Osteoblast (primary cell): Measurements from ENCODE around the gene CUX1. TPM values are rescaled to one million over a fixed set of nuclear protein-coding genes. Genes with fewer than 3 reads are reported as not detected.
"Not testable (repeated sequence)": the region's sequence is repeated elsewhere in the genome, so short reads cannot be mapped to it uniquely, and the experiment has no call there.

ENCODE experiments used
- DNase-seq: peaks from one replicate; pipeline ENCODE4 v3.0.0; 2011; ENCODE audit warnings: low spot score, mixed read lengths; ENCODE audit not compliant: insufficient read length; ENCODE audit errors: missing footprints
- H2AFZ ChIP-seq: 2 replicates; pipeline ENCODE4 v1.6.0; 2011; ENCODE audit warnings: mild to moderate bottlenecking, low read length
- H3K27ac ChIP-seq: 2 replicates; pipeline ENCODE4 v1.5.1; 2011; ENCODE audit warnings: mild to moderate bottlenecking, low read depth, low read length, moderate library complexity
- H3K27me3 ChIP-seq: 2 replicates; pipeline ENCODE4 v1.6.0; 2012; ENCODE audit warnings: mild to moderate bottlenecking, control low read depth, inconsistent platforms, low read length, moderate library complexity; ENCODE audit not compliant: insufficient read depth
- H3K36me3 ChIP-seq: 2 replicates; pipeline ENCODE4 v1.5.1; 2011; ENCODE audit warnings: mild to moderate bottlenecking, low read length, control low read depth, moderate library complexity; ENCODE audit not compliant: insufficient read depth
- H3K4me1 ChIP-seq: 2 replicates; pipeline ENCODE4 v1.5.1; 2011; ENCODE audit warnings: mild to moderate bottlenecking, low read length, control low read depth, moderate library complexity; ENCODE audit not compliant: insufficient read depth
- H3K4me2 ChIP-seq: 2 replicates; pipeline ENCODE4 v1.6.0; 2011; ENCODE audit warnings: mild to moderate bottlenecking, low read length; ENCODE audit not compliant: insufficient read depth
- H3K4me3 ChIP-seq: fragments of 200-600 bp; sonication (generic); 3 replicates; pipeline ENCODE4 v1.5.1; 2012; ENCODE audit warnings: mild to moderate bottlenecking, low read length, inconsistent platforms; ENCODE audit not compliant: insufficient read depth
- H3K79me2 ChIP-seq: 2 replicates; pipeline ENCODE4 v1.6.0; 2012; ENCODE audit warnings: mild to moderate bottlenecking, low read length, control low read depth, inconsistent platforms; ENCODE audit not compliant: insufficient read depth
- H3K9me3 ChIP-seq: 2 replicates; pipeline ENCODE4 v1.5.1; 2011; ENCODE audit warnings: low read depth, low read length, control low read depth
- H4K20me1 ChIP-seq: 2 replicates; pipeline ENCODE4 v1.6.0; 2012; ENCODE audit warnings: mild to moderate bottlenecking, low read length, control low read depth; ENCODE audit not compliant: insufficient read depth
- CTCF ChIP-seq: IDR thresholded peaks from 2 replicates; pipeline ENCODE4 v1.5.1; 2011; ENCODE audit warnings: mild to moderate bottlenecking, low read depth, low read length, moderate library complexity; ENCODE audit errors: extremely low read depth
- total RNA-seq: library from RNA; depleted of rRNA; stranded (reverse); fragments of >200 nt; gene quantifications from 2 replicates; pipeline ENCODE4 v1.2.3, GENCODE V29; 2012

The CUX1 gene
- total RNA-seq, 1 donor = 41.6 TPM

- H3K27me3 ChIP-seq = no peaks in the 10 kb centered on the region
- peaks cover 73% of the 10 kb centered on the region for H4K20me1 ChIP-seq
- peaks cover 94% of the 10 kb centered on the region for H3K79me2 ChIP-seq
Observed at GRCh38 chr7:101828301-101829020, 11.0 kb downstream of the CUX1 start.

GRCh38 chr7:101829374-101829773, 11.9 kb downstream of the CUX1 start:
- H3K9me3 ChIP-seq = no peaks in the 10 kb centered on the region
- no peak overlapping the region for H3K27ac ChIP-seq
- no peak overlapping the region for H3K4me3 ChIP-seq
- no peaks in the 10 kb centered on the region for H3K4me1 ChIP-seq
- no peak for TF ChIP-seq CTCF
- no peaks in the 10 kb centered on the region for H3K27me3 ChIP-seq
- peaks cover 90% of the 10 kb centered on the region for H3K79me2 ChIP-seq
- H4K20me1 ChIP-seq = peaks cover 73% of the 10 kb centered on the region
- no peak overlapping the region for H2AFZ ChIP-seq
- no peak overlapping the region for H3K4me2 ChIP-seq
- DNase-seq = no peak
- peaks cover 5% of the 10 kb centered on the region for H3K36me3 ChIP-seq

More at GRCh38 chr7:101828301-101829020, 11.0 kb downstream of the CUX1 start:
- H3K27ac ChIP-seq = no peak overlapping the region
- TF ChIP-seq CTCF = no peak
- no peaks in the 10 kb centered on the region for H3K4me1 ChIP-seq
- no peak overlapping the region for H2AFZ ChIP-seq
- no peaks in the 10 kb centered on the region for H3K9me3 ChIP-seq
- no peak for DNase-seq
- peaks cover 5% of the 10 kb centered on the region for H3K36me3 ChIP-seq
- no peak overlapping the region for H3K4me3 ChIP-seq
- no peak overlapping the region for H3K4me2 ChIP-seq

GRCh38 chr7:101829821-101830220, 12.4 kb downstream of the CUX1 start:
- no peak for DNase-seq
- no peak overlapping the region for H3K27ac ChIP-seq
- H3K4me1 ChIP-seq = no peaks in the 10 kb centered on the region
- H2AFZ ChIP-seq = no peak overlapping the region
- H3K36me3 ChIP-seq = peaks cover 5% of the 10 kb centered on the region
- peaks cover 69% of the 10 kb centered on the region for H4K20me1 ChIP-seq
- H3K79me2 ChIP-seq = peaks cover 86% of the 10 kb centered on the region
- H3K4me2 ChIP-seq = no peak overlapping the region
- TF ChIP-seq CTCF = no peak
- no peaks in the 10 kb centered on the region for H3K27me3 ChIP-seq
- no peak overlapping the region for H3K4me3 ChIP-seq
- no peaks in the 10 kb centered on the region for H3K9me3 ChIP-seq

- H3K27ac ChIP-seq, H3K4me1 ChIP-seq, H3K4me2 ChIP-seq, H3K9me3 ChIP-seq, H3K36me3 ChIP-seq, H2AFZ ChIP-seq, H3K27me3 ChIP-seq, DNase-seq, H3K4me3 ChIP-seq: not testable (repeated sequence)
- Histone ChIP-seq H4K20me1 (peaks cover 66% of the 10 kb centered on the region), H3K79me2 (peaks cover 85% of the 10 kb centered on the region)
Observed at GRCh38 chr7:101831396-101831795, 14.0 kb downstream of the CUX1 start.
